22Rv1 (cell line): Measurements from ENCODE around the gene LASP1NB.

Experiments used
- CTCF ChIP-seq: fragments of 450-650 bp; IDR thresholded peaks from 2 replicates; pipeline ENCODE4 v1.5.1; 2017; ENCODE audit warnings: mild to moderate bottlenecking
- ZFX ChIP-seq: fragments of 450-650 bp; IDR thresholded peaks from 2 replicates; pipeline ENCODE4 v1.6.1; 2017; ENCODE audit warnings: antibody characterized with exemption, borderline replicate concordance

GRCh38 chr17:38922538-38923297 is 2.7 kb upstream of the LASP1NB start:
- TF ChIP-seq CTCF = no peak
- TF ChIP-seq ZFX = no peak
